Tongue (tissue), 2 donors: ENCODE data around the gene GGTA1. TPM values are rescaled to one million over a fixed set of nuclear protein-coding genes. Genes with fewer than 3 reads are reported as not detected.
"Not testable (repeated sequence)": the region's sequence is repeated elsewhere in the genome, so short reads cannot be mapped to it uniquely, and the experiment has no call there.

ENCODE experiments used
- DNase-seq: peaks from one replicate; pipeline ENCODE4 v3.0.0-alpha.2; 2015
- total RNA-seq: library from RNA; depleted of rRNA; stranded (reverse); fragments of >200 nt; gene quantifications from one replicate; pipeline ENCODE4 v1.2.3, GENCODE V29; 2014

GGTA1 gene
- total RNA-seq = 6.9 TPM

DNA sequence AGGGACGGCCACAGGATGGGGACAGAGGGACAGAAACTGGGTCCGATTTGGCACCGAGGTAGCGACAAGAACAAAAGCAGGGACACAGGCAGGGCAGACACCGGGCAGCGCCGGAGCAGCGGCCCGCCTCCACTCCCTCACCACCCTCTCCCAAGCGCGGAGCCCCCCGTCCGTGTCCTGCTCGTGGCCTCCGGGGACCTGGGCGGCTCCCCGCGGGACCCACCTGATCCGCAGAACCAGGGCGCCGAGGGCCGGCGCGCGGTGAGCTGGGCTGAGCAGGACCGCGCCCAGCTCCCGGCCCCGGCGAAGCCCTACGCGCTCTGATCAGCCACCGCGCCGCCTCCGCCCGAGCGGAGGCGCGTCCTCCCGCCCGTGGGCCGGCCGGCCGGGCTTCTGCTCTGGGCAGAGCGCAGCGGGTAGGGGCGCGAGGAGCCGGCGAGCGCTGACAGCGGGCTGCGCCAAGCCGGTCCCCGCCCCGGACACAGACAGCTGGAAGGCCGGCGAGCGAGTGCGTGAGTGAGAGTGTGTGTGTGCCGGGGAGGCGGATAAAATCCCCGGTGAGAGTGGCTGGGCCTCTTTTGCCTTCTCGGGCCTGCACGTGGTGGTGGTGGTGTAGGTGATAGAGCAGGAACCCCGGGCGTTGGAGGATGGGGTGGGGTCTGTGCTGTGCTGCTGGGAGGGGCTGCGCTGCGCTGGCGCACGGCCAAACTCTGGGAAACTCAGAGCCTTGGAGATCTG, at the start of gene GGTA1:
Gene GGTA1, minus strand, starts transcription at position 418 of the 738 bp plus-strand sequence. CDS start 31,922 bp downstream, outside the sequence.
- peak; percentile 90 for DNase-seq

DNA sequence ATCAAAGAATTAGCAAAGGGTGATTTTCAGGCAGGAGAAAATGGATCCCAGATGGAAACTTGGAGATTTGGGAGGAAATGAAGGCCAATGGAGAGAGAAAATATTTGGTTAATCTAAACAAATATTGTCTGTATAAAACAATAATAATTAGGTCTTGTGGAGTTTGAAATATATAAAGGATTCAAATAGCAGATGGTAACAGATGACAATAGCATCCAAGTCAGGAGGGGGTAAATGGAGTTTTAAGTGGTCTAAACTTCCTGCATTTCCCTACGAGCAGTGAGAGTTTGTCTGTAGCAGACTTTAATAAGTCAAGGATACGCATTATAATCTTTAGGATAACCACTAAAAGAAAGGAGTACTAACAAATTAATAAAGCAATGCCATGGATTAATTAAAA, 49.0 kb upstream of the GGTA1 start:
- DNase-seq = no peak

DNA sequence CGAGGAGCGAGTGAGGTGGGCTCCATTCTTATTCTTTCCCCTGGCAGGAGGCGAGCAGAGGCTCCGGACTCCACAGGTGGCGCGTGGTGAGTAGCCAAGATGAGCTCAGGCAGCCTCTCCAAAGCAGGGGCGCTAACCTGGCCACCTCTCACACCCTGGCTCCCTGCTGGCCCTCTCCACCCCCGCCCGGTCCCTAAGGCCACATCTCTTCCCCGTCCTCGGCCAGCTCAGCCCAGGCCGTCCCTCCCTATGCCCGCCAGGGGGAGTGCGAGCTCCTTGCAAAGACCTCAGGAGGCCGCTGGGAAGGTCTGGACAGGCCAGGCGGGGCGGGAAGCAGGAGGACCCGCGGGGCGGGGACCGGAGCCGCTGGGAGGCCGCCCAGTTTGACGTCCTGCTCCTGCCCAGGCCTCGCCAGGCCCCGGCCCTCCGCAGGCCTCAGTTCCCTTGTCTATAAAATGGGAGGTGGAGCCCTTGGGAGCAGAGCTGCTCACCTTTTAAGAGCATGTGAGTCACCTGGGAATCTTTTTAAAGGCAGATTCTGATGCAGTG, 46.3 kb upstream of the GGTA1 start:
- DNase-seq = peak; percentile 98

DNA sequence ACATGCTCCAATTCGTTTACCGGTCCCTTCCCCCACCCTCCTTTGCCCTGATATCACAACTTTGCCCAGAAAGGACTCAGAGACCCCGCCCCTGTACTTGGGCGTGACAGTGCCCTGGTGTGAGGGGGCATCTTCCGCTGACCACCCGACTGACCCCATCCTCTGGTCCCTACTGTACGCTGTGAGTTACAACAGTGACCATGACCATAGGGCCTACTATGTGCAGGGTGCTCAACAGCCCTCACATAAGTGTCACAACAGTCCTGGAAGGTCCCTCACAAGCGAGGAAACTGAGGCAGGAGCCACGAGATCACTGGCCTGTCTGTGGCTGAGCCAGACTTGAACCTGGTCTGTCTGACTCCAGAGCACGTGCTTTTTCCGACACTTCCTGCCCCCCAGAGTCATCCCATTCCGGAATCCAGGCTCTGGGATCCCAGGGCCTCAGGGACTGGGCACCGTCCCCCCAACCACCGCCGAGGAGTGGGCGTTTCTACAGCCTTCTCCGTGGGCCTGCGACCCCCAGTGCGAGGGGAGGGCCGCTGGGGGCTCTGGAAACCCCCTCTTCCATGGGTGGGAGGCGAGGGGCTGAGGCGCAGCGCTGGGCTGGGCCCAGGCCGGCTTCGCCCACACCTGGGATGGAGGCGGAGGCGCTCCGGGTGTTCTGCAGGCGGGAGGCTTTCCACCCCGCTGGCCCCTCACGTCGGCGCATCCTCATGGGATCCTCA, 45.7 kb upstream of the GGTA1 start:
- DNase-seq = no peak

DNA sequence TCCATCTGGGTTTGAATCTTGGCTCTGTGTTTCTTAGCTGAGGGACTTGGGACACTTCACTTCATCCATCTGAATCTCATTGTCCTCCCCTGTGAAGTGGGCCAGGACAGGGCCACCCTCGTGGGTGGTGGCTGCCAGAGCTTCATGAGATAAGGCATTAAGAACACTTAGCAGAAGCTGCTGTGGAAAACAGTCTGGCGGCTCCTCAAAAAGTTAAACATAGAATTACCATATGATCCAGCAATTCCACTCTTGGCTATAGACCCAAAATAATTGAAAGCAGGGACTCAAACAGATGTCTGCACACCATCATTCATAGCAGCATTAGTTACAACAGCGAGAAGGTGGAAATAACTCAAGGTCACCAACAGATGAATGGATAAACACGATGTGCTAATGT, 42.4 kb upstream of the GGTA1 start:
- DNase-seq = peak; percentile 71

DNA sequence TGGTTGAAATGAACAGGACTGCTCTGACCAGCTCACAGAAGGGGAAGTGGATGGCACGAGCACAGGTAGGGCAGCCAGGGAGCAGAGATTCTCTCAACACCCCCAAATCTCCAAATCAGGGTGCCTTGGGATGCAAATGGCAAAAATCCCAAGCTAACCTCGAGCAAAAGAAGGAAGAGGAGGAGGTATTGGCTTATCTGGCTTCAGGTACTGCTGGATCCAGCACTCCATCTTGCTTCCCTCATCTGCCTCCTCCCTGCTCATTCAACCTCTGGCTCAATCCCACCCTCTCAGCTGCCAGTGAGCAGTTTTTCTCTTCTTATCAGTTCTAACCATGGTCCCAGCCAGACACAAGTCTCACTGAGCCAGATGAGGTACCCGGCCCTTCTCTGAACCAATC, 41.6 kb upstream of the GGTA1 start:
- no peak for DNase-seq

DNA sequence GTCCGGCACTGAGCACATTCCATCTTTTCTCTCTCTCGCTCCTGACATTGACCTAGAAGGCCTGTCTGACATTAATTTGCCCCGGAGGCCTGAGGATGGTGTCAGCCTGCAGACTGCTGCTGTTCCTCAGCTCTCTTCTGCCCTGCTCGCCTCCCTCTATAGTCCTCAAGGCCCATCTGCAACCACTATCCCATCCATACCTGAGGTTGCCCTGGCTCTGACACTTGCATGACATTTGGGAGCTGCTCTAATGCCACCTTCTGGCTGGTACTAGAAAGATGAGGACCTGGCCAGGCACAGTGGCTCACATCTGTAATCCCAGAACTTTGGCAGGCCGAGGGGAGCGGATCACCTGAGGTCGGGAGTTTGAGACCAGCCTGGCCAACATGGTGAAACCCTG, 38.6 kb upstream of the GGTA1 start:
- DNase-seq = no peak

DNA sequence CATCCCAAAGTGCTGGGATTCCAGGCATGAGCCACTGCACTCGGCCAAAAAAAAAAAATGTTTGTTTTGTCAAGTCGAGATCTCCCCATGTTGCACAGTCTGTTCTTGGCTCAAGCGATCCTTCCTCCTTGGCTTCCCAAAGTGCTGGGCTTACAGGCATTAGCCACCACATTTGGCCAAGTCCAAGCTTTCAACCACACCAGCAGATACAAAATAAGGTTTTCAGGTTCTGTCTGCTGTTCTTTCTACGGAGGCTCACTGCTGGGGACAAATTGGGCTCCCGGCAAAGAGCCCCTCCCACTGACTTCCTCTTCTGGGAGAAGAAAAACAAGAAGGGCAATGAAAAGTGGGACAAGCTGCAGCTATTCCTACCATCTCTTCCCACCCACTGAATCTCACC, 37.6 kb upstream of the GGTA1 start:
- DNase-seq = no peak

DNA sequence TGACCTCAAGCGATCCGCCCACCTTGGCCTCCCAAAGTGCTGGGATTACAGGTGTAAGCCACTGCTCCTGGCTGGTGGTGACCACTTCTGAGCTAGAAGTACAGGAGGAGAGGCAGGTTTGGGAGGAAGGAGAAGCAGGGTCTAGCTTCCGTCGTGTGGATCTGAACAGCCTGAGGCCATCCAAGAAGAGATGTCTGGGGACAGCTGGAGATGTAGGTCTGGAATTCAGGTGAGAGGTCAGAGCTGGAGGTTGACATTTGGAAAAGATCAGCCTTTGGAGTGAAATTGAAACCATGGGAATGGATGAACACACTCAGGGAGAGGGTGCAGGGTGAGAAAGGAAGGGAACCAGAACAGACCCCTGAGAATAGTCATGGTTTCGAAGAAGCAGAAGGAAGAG, 33.2 kb upstream of the GGTA1 start:
- no peak for DNase-seq

DNA sequence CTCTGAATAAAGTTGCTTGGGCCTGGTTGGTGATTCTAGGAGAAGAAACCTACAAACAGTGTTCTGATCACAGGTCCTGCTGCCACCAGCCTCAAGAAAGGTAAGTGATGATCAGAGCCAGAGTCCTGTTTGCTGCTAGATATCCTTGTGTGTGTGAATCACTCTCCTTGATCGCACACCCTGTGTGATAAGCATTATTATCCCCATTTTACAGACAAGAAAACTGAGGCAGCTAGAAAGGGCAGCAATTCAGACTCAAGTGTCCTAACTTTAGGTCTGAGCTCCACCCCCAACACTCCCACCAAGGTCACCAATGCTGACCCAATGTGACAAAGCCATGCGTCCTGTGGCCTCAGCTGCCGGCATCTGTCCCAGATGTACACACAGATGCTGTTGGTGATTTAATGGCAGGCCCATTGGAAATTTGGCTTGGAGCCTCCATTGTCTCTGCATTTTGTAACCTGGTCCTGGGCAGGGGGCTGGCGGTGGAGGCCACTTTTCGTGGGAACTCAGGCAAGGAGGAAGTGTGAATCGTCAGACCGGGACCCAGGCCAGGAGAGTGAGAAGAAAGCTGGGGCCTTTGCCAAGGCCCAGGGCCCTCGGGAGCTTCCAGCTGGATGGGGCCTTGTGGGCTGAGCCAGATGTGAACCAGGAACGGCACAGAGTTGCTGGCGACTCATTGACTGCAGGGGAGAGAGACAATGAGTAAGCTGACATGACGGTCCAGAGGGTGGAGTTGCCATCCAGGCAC, 29.8 kb upstream of the GGTA1 start:
- peak; percentile 97 for DNase-seq

DNA sequence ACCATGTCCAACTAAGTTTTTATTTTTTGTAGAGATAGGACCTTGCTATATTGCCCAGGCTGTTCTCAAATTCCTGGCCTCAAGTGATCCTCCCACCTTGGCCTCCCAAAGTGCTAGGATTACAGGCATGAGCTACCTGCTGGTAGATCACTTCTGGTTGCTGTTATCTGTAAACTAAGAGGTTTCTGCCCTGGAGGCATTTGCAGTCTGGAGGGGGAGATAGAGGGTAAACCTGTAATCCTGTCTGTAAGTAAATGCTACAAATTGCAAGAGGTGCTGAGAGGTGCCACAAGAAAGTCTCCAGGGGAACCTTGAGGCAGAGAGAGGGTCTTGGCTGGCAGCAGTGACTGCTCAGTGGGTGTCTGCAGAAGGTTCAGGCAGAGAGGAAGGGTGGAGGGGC, 29.0 kb upstream of the GGTA1 start:
- no peak for DNase-seq

DNA sequence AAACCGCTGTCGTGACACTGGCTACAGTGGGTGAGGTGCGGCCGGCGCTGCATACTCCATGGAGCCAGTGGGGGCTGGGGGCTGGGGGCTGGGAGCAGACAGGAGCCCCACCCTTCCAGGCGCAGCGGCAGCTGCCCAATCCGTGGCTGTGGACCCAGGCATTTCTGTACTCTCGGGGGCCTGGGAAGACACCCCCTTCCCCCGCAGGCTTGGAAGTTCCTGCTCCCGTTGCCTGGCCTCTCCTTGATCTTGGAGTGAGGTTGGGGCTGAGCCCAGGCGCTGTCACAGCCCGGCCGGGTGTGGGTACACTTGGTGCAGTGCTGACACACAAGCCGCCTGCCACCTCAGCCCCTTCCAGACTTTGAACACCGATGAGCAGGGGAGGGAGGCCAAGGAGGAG, 27.7 kb upstream of the GGTA1 start:
- DNase-seq = no peak

DNA sequence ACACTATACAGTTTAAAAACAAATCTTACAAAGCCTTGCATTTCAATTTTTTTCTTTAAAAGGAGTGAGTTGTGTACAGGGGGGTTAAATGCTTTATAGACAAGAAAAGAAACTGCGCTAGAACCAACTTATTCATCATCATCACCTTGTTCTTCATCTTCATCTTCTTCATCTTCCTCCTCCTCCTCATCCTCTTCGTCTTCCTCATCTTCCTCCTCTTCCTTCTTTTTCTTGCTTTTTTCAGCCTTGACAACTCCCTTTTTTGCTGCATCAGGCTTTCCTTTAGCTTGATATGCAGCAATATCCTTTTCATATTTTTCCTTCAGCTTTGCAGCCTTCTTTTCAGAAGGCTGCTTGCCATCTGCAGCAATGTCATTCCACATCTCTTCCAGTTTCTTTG, 20.0 kb upstream of the GGTA1 start:
- DNase-seq = not testable (repeated sequence)

DNA sequence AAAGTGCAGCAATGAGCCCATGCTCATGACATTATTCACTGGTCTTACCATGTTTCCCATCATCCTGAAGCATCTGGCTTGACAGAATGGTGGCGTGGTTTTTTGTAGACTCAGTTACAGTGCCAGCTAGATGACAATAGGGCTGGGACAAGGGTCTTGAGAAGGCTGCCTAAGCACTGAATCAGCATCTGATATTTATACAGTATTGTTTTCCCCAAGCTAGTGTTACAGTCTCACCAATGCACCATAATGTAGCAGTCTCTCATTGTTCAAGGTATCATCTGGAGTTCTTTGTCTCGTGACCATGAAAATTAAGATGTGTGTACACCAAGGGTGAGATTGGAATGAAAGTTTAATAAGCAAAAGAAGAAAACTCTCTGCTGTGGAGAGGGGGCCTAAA, 19.0 kb upstream of the GGTA1 start:
- DNase-seq = no peak

DNA sequence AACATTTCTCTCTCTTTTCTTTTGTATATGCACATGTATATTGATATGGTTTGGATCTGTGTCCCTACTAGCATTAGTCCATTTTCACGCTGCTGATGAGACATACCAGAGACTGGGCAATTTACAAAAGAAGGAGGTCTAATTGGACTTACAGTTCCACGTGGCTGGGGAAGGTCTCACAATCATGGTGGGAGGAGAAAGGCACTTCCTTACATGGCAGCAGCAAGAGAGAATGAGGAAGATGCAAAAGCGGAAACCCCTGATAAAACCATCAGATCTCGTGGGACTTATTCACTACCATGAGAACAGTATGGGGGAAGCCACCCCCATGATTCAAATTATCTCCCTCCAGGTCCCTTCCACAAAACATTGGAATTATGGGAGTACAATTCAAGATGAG, 13.5 kb upstream of the GGTA1 start:
- DNase-seq = not testable (repeated sequence)

DNA sequence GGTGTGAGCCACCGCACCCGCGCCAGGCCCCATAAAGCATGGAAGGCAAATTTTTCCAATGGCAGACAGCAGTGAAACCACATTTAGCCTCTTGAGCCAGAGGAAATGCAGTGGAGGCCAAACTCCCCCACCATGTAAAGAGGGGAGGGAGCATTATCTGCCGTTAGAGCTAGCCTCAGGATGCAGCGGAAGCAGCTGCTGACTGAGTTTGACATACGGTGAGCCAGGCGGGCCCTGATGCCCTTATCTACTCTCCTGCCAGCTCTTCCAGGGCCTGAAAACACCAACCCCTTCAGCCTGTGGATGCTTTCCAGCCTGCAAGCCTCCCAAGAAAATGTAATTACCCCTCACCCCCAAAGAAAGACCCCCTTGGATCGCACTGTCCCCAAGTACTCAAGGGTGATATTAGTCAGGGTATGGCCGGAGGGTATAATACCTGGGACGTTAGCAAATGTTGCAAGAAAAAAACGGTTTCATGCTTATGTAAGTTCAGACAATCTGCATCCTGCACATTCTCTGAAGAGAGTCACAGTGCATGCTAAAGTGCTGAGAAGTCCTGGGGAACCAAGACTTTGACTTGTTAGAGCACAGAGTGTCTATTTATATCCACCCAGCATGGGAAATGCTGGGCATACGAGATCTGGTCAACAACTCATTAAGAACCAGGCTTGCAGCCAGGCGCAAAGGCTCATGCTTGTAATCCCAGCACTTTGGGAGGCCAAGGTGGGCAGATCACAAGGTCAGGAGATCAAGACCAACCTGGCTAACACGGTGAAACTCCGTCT, 11.3 kb upstream of the GGTA1 start:
- no peak for DNase-seq

DNA sequence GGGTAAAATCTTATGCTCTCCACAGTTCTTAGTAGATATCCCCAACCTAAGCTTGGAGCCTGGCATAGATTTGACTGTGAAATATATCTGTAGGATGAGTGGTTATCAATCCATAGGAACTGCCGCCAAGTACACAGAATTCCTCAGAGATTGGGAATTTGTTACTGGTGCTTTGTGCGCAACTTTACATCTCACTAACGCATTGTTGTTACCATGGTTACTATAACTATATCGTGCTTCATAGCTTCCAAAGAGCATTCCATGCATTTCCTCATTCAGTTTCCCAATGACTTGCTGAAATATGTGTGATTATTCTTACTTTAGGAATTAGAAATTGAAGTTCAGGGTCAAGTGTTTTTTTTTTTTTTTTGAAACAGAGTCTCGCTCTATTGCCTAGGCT, 9.5 kb upstream of the GGTA1 start:
- DNase-seq = no peak

DNA sequence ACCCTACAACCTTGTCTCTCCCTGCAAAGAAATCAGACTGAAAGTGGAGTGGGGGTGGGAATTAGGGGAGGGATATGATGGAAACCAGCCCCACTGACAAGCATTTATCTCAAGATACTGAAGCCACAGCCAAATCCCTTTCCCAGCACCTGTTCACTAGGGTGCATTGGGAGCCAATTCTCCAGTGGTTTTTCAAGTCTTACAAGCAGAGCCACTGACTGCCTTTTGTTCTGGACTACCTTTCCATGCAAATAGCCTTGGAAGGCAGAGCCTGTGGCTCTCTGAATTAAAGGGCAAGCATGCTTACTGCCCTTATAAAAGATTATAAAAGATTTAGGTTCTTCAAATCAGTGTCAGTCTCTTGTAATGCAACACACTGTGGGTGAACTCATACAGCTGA, 8.8 kb upstream of the GGTA1 start:
- DNase-seq = no peak

DNA sequence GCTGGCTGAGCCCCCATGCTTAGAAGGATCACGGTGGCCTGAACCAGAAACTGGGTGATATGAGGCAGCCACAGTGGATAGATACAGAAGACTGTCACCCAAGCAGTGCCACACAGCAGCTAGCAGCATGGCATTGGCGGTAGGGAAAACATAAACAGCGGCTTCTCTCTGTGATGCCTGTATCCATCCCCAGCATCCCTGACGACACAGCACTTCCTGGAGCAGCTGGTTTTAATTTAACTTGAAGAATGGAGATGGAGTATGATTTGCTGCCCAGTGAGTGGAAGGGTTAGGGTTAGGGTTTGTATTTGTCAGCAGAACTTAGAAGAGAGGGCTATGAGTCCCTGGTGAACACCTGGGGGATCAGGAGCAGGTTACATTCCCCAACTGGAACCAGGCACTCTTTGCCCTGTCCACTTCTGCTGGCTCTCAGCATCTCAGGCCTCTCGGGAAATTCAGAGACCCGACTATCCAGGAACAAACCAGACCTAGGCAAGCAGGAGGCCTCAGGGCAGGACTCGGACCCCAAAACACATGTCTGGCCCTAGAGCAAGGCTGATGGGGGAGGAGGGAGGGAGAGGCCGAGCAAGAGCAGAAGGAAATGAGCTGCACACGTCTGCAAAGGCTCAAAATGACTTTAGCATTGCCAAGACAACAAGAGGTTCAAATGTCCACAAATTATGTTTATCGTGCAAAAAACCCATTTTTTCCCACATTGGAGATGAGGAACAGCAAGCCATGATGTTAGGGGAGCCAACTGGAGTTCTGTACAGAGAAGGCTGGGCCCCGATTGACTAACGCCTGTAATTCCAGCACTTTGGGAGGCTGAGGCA, 6.5 kb upstream of the GGTA1 start:
- peak; percentile 78 for DNase-seq

DNA sequence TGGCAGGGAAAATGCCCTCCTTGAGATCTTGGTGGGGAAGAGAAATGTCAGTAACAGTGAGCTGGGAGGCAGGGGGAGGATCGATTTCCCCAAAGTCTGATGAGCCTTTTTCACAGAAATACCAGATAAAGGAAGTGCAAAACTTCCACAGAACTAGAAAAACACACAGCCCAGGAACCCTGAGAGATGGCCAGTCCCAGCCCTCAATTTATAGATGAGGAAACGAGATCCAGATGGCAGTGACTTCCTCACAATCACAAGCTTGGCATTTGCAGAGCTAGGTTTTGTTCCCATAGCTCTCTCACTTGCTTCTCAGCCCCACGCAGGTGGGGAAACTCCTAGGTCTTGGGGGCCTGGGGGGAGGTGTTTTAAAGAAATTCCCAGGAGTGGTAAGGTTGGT, 3.8 kb upstream of the GGTA1 start:
- DNase-seq = no peak

DNA sequence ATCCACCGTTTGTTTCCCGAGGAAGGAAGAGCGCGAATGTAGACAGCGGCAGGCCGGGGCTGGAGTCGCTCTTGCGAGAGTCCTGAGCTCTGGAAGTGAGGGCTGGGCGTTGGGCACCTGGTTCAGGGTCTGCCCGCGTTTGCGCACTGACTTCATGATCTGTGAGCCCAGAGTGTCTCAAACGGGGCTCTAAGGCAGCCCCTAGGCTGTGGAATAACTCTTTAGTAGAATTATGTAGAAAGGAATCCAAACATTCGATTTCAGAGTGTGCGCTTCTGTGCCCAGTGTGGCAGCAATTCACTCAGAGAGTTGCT, 478 bp upstream of the GGTA1 start:
- no peak for DNase-seq

DNA sequence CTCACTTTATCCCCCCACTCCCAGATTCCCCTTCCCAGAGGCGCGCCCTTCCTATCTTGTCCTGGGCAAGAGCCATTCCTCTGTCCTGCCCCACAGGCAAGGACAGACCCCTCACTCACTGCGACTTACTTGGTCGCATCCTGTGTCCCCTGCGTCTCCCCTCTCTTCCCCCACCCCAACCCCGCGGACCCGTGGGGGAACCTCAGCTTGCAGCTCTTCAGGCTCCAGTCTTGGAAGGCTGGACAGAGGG, 542 bp downstream of the GGTA1 start:
- DNase-seq = no peak
